Ovary (tissue), 3 donors: ENCODE data around the gene DOCK8.

Source experiments
- CTCF ChIP-seq, 3 donors: fragments of 450-650 bp in 2 of 3; fragments of 200-600 bp in 1 of 3; IDR thresholded peaks; one replicate each; pipeline versions ENCODE4 v1.5.1 to v1.8.0; 2016 to 2022; ENCODE audit warnings: antibody characterized with exemption in 3 of 3, mild to moderate bottlenecking in 1 of 3
- EP300 ChIP-seq: sonication (generic); formaldehyde crosslinking; IDR thresholded peaks from one replicate; pipeline ENCODE4 v1.6.1; 2017; ENCODE audit warnings: antibody characterized with exemption
- POLR2A ChIP-seq: fragments of 450-650 bp; IDR thresholded peaks from one replicate; pipeline ENCODE4 v1.6.1; 2017; ENCODE audit warnings: antibody characterized with exemption, mild to moderate bottlenecking, moderate library complexity
- donor health status: DM: no; HTN: no; CAD: no.

- TF ChIP-seq POLR2A (no peak), CTCF (IDR thresholded peaks at IDR 0.05) (no peak), EP300 (no peak)
These were observed 183.4 kb downstream of the DOCK8 start for GRCh38 chr9:398085-398484.
